SK-N-SH treated with all-trans-retinoic acid at 6 μM for 48 hours (cell line): Measurements from ENCODE around the gene HSD11B1.

Experiments used
- ARNTL ChIP-seq: fragments of 450-650 bp; formaldehyde crosslinking; IDR thresholded peaks from 2 replicates; pipeline ENCODE4 v1.5.0; 2020; ENCODE audit warnings: low read depth, mild to moderate bottlenecking, moderate library complexity, borderline replicate concordance
- CREB5 ChIP-seq: fragments of 250-450 bp; sonication (Bioruptor Pico); IDR thresholded peaks from 2 replicates; pipeline ENCODE4 v1.5.1; 2020; ENCODE audit warnings: low read depth, mild to moderate bottlenecking, moderate library complexity
- CSDC2 ChIP-seq: fragments of 250-450 bp; sonication (Bioruptor Pico); IDR thresholded peaks from 2 replicates; pipeline ENCODE4 v1.5.0; 2020; ENCODE audit warnings: mild to moderate bottlenecking, moderate library complexity
- GLIS3 ChIP-seq: fragments of 250-450 bp; sonication (Bioruptor Pico); IDR thresholded peaks from 2 replicates; pipeline ENCODE4 v1.5.0; 2020; ENCODE audit warnings: mild to moderate bottlenecking, moderate library complexity
- ISL1 ChIP-seq: fragments of 250-450 bp; sonication (Bioruptor Pico); IDR thresholded peaks from 2 replicates; pipeline ENCODE4 v2.1.2; 2022; ENCODE audit warnings: mild to moderate bottlenecking, moderate library complexity
- OSR1 ChIP-seq: fragments of 250-450 bp; sonication (Bioruptor Pico); IDR thresholded peaks from 2 replicates; pipeline ENCODE4 v1.8.0; 2022; ENCODE audit warnings: moderate library complexity, mild to moderate bottlenecking, inconsistent platforms
- PATZ1 ChIP-seq: fragments of 250-450 bp; sonication (Bioruptor Pico); IDR thresholded peaks from 2 replicates; pipeline ENCODE4 v1.8.0; 2020; ENCODE audit warnings: mild to moderate bottlenecking, moderate library complexity, borderline replicate concordance
- POU6F1 ChIP-seq: fragments of 250-450 bp; sonication (Bioruptor Pico); IDR thresholded peaks from 2 replicates; pipeline ENCODE4 v1.8.0; 2021; ENCODE audit warnings: low read depth, mild to moderate bottlenecking, moderate library complexity, borderline replicate concordance
- TSHZ2 ChIP-seq: fragments of 250-450 bp; sonication (Bioruptor Pico); IDR thresholded peaks from 2 replicates; pipeline ENCODE4 v1.5.0; 2020; ENCODE audit warnings: mild to moderate bottlenecking, moderate library complexity
- ZFP3 ChIP-seq: fragments of 250-450 bp; sonication (Bioruptor Pico); IDR thresholded peaks from 2 replicates; pipeline ENCODE4 v1.5.0; 2020; ENCODE audit warnings: mild to moderate bottlenecking, moderate library complexity
- ZFP30 ChIP-seq: fragments of 450-650 bp; formaldehyde crosslinking; IDR thresholded peaks from 2 replicates; pipeline ENCODE4 v1.5.0; 2022; ENCODE audit warnings: mild to moderate bottlenecking, moderate library complexity
- ZNF8 ChIP-seq: fragments of 450-650 bp; formaldehyde crosslinking; IDR thresholded peaks from 2 replicates; pipeline ENCODE4 v1.5.0; 2020; ENCODE audit warnings: mild to moderate bottlenecking, moderate library complexity

- TF ChIP-seq OSR1 (CRISPR knock-in tag) (no peak), POU6F1 (CRISPR knock-in tag) (no peak), PATZ1 (CRISPR knock-in tag) (no peak), ARNTL (CRISPR knock-in tag) (no peak), ZFP30 (no peak), CSDC2 (CRISPR knock-in tag) (no peak), ISL1 (CRISPR knock-in tag) (no peak), CREB5 (no peak), ZNF8 (CRISPR knock-in tag) (no peak), ZFP3 (no peak), GLIS3 (no peak), TSHZ2 (no peak)
Observed at GRCh38 chr1:209657918-209658317, 46.7 kb upstream of the HSD11B1 start.
